Measurements from ENCODE around the gene KCND2. TPM values are rescaled to one million over a fixed set of nuclear protein-coding genes. Genes with fewer than 3 reads are reported as not detected.

KCND2 gene
- total RNA-seq, 1 experiment from 2014 or later, result 0.72 TPM

GRCh38 chr7:120280743-120281142, 7.8 kb downstream of the KCND2 start:
- H3K27me3 ChIP-seq (ENCODE audit: insufficient read depth, low read depth), result no peaks in the 10 kb centered on the region
- no peaks in the 10 kb centered on the region; the same call in 1 of the 2 replicates for H3K9me3 ChIP-seq (ENCODE audit: insufficient read depth, low read depth)
- BruUV-seq (replicated peaks), result no TSS peak
- H3K79me2 ChIP-seq (ENCODE audit: low read depth), result no peaks in the 10 kb centered on the region
- DNase-seq, result no peak
- CTCF ChIA-PET, result no interaction called here
- H3K27ac ChIP-seq, result no peak overlapping the region
- no peaks in the 10 kb centered on the region for H3K4me1 ChIP-seq (replicated peaks; ENCODE audit: insufficient read depth)
- H3K4me3 ChIP-seq, result no peak overlapping the region
- H3K9me2 ChIP-seq (ENCODE audit: insufficient read depth), result peaks cover 4% of the 10 kb centered on the region; the same call in 1 of the 2 replicates
- no peak overlapping the region for H3K4me2 ChIP-seq
- TF ChIP-seq EZH2 (IDR thresholded peaks at IDR 0.05; ENCODE audit: low read depth), result no peak
- no peak for TF ChIP-seq CTCF (conservative IDR thresholded peaks at IDR 0.05)
- no peaks in the 10 kb centered on the region for H3K36me3 ChIP-seq (ENCODE audit: low read depth)
- intact Hi-C loops (cut with micrococcal nuclease; ENCODE audit: unreplicated experiment), result no loop called here
- no peaks in the 10 kb centered on the region for H3F3A ChIP-seq (ENCODE audit: insufficient read depth, low read depth)
- no peaks in the 10 kb centered on the region for H4K20me1 ChIP-seq (ENCODE audit: insufficient read depth)
- no peak overlapping the region for H2AFZ ChIP-seq
- POLR2A ChIA-PET (ENCODE audit: unreplicated experiment), result no interaction called here

GRCh38 chr7:120293027-120293426, 20.1 kb downstream of the KCND2 start:
- H3K4me1 ChIP-seq (replicated peaks; ENCODE audit: insufficient read depth), result no peaks in the 10 kb centered on the region
- H3K9me3 ChIP-seq (ENCODE audit: insufficient read depth, low read depth), result no peaks in the 10 kb centered on the region
- CTCF ChIA-PET, result no interaction called here
- TF ChIP-seq EZH2 (IDR thresholded peaks at IDR 0.05; ENCODE audit: low read depth) (no peak), CTCF (conservative IDR thresholded peaks at IDR 0.05) (no peak)
- no peaks in the 10 kb centered on the region for H3K79me2 ChIP-seq (ENCODE audit: low read depth)
- H3K36me3 ChIP-seq (ENCODE audit: low read depth), result no peaks in the 10 kb centered on the region
- H4K20me1 ChIP-seq (ENCODE audit: insufficient read depth), result no peaks in the 10 kb centered on the region
- no peak overlapping the region for H3K4me2 ChIP-seq
- H3K4me3 ChIP-seq, result no peak overlapping the region
- H3K27me3 ChIP-seq (ENCODE audit: insufficient read depth, low read depth), result no peaks in the 10 kb centered on the region
- H2AFZ ChIP-seq, result no peak overlapping the region
- H3K9me2 ChIP-seq (ENCODE audit: insufficient read depth), result 0 out of 2 replicates have a peak, but pooled peaks cover 2% of the 10 kb centered on the region
- POLR2A ChIA-PET (ENCODE audit: unreplicated experiment), result no interaction called here
- H3K27ac ChIP-seq, result no peak overlapping the region
- no peaks in the 10 kb centered on the region for H3F3A ChIP-seq (ENCODE audit: insufficient read depth, low read depth)
- BruUV-seq (replicated peaks), result no TSS peak
- no peak for DNase-seq
- intact Hi-C loops (cut with micrococcal nuclease; ENCODE audit: unreplicated experiment), result no loop called here

DNA sequence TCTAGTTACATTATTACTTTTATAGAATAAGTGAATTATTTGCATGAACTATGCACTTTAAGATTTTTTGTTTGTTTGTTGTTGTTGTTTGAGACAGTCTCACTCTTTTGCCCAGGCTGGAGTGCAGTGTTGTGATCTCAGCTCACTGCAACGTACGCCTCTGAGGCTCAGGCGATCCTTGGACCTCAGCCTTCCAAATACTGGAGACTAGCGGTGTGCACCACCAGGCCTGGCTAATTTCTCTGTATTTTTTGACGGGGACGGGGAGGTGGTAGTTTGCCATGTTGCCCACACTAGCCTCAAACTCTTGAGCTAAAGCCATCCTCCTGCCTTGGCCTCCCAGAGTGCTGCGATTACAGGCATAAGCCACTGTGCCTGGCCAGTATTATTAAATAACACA, 29.2 kb downstream of the KCND2 start:
- no peak overlapping the region for H2AFZ ChIP-seq
- no peak for DNase-seq
- H3K27ac ChIP-seq, result no peak overlapping the region
- ChIA-PET CTCF (no interaction called here), POLR2A (ENCODE audit: unreplicated experiment) (no interaction called here)
- H3K27me3 ChIP-seq (ENCODE audit: insufficient read depth, low read depth), result no peaks in the 10 kb centered on the region
- H3K9me2 ChIP-seq (ENCODE audit: insufficient read depth), result 0 out of 2 replicates have a peak, but pooled peaks cover 4% of the 10 kb centered on the region
- no peaks in the 10 kb centered on the region for H3K79me2 ChIP-seq (ENCODE audit: low read depth)
- no peak overlapping the region for H3K4me3 ChIP-seq
- no peaks in the 10 kb centered on the region for H3K4me1 ChIP-seq (replicated peaks; ENCODE audit: insufficient read depth)
- no peak overlapping the region for H3K4me2 ChIP-seq
- TF ChIP-seq CTCF (conservative IDR thresholded peaks at IDR 0.05) (no peak), EZH2 (IDR thresholded peaks at IDR 0.05; ENCODE audit: low read depth) (no peak)
- no peaks in the 10 kb centered on the region for H3F3A ChIP-seq (ENCODE audit: insufficient read depth, low read depth)
- no peaks in the 10 kb centered on the region for H3K36me3 ChIP-seq (ENCODE audit: low read depth)
- no peaks in the 10 kb centered on the region for H3K9me3 ChIP-seq (ENCODE audit: insufficient read depth, low read depth)
- H4K20me1 ChIP-seq (ENCODE audit: insufficient read depth), result no peaks in the 10 kb centered on the region
- intact Hi-C loops (cut with micrococcal nuclease; ENCODE audit: unreplicated experiment), result no loop called here
- no TSS peak for BruUV-seq (replicated peaks)
